NOMO-1 treated with DMSO at 0.1 percent for 48 hours (cell line): ENCODE data around the gene SPART.
"Not testable (repeated sequence)": the region's sequence is repeated elsewhere in the genome, so short reads cannot be mapped to it uniquely, and the experiment has no call there.

ENCODE experiments used
- DNase-seq: peaks from one replicate; lab custom pipeline; 2025; ENCODE audit not compliant: unreplicated experiment; lab: John Stamatoyannopoulos, UW

SPART gene

GRCh38 chr13:36323408-36323807, 22.8 kb downstream of the SPART start:
- DNase-seq: no peak

GRCh38 chr13:36319793-36320192, 26.4 kb downstream of the SPART start:
- DNase-seq: peak; percentile 10

GRCh38 chr13:36313047-36313969, 32.9 kb downstream of the SPART start:
- no peak for DNase-seq

GRCh38 chr13:36310417-36311108, 35.6 kb downstream of the SPART start:
- DNase-seq: no peak

GRCh38 chr13:36302289-36302688, 43.9 kb downstream of the SPART start:
- no peak for DNase-seq

GRCh38 chr13:36299469-36299868, 46.7 kb downstream of the SPART start:
- not testable (repeated sequence) for DNase-seq

GRCh38 chr13:36298535-36299068, 47.6 kb downstream of the SPART start:
- DNase-seq: no peak

- peak; percentile 37 for DNase-seq
Measured at GRCh38 chr13:36297366-36298338, 48.5 kb downstream of the SPART start, which contains the start of gene CCDC169. CCDC169 (minus strand) TSS chr13:36297814; CDS start chr13:36297719, 95 bp downstream.

- no peak for DNase-seq
Measured at GRCh38 chr13:36294096-36294495, 52.1 kb downstream of the SPART start.

GRCh38 chr13:36293497-36293896, 52.7 kb downstream of the SPART start:
- no peak for DNase-seq

- peak; percentile 8 for DNase-seq
Measured at GRCh38 chr13:36288794-36289391, 57.3 kb downstream of the SPART start.

GRCh38 chr13:36286006-36286405, 60.2 kb downstream of the SPART start:
- DNase-seq: no peak

- DNase-seq: no peak
Measured at GRCh38 chr13:36282821-36283432, 63.3 kb downstream of the SPART start.

- DNase-seq: peak; percentile 44
Measured at GRCh38 chr13:36275190-36276002, 70.8 kb downstream of the SPART start.

- DNase-seq: no peak
Measured at GRCh38 chr13:36273431-36273830, 72.8 kb downstream of the SPART start.

GRCh38 chr13:36261976-36262375, 84.2 kb downstream of the SPART start:
- DNase-seq: no peak

- no peak for DNase-seq
Measured at GRCh38 chr13:36261011-36261410, 85.2 kb downstream of the SPART start.

- no peak for DNase-seq
Measured at GRCh38 chr13:36259361-36260137, 86.6 kb downstream of the SPART start.
